Endothelial cell of umbilical vein (primary cell): ENCODE measurements around the gene GPR153. TPM values are rescaled to one million over a fixed set of nuclear protein-coding genes. Genes with fewer than 3 reads are reported as not detected.

Experiments used
- BruUV-seq: library from RNA; stranded (reverse); fragments of 400-500 nt; replicated peaks from 2 replicates; lab custom pipeline; 2021; lab: Mats Ljungman, UMichigan
- CTCF ChIA-PET: fragments of 300-600, 350-600 bp; sonication (Branson Sonifier 250); formaldehyde crosslinking; loops from one replicate; lab custom pipeline; 2021; ENCODE audit warnings: antibody characterized with exemption, inconsistent platforms; lab: Charles Lee
- POLR2A ChIA-PET: fragments of 300-600, 350-600 bp; sonication (Branson Sonifier 250); formaldehyde crosslinking; loops from one replicate; lab custom pipeline; 2021; ENCODE audit warnings: antibody characterized with exemption, inconsistent platforms; lab: Charles Lee
- DNase-seq: peaks from one replicate; pipeline ENCODE4 v3.0.0-alpha.2; 2011; ENCODE audit warnings: low read depth, low spot score
- FAIRE-seq: peaks from 2 replicates; lab custom pipeline; 2011; peaks lifted over from hg19 to GRCh38; lab: Jason Lieb, UNC
- H2AFZ ChIP-seq: 2 replicates; pipeline ENCODE4 v1.6.0; 2012; ENCODE audit warnings: low read depth, low read length, control low read depth, inconsistent platforms
- H3K27ac ChIP-seq: 2 replicates; pipeline ENCODE4 v1.5.1; 2011; ENCODE audit warnings: low read depth, mild to moderate bottlenecking, control low read depth, low read length, moderate library complexity; ENCODE audit not compliant: insufficient read depth
- H3K27me3 ChIP-seq, 2 experiments: 2 replicates each; pipeline versions ENCODE4 v1.6.0 to v1.6.1; 2011; ENCODE audit warnings: low read length in 2 of 2, mixed read lengths in 1 of 2; ENCODE audit not compliant: control insufficient read depth in 2 of 2, insufficient read depth in 2 of 2
- H3K36me3 ChIP-seq, 2 experiments: 2 replicates in 1 of 2; 3 replicates in 1 of 2; pipeline ENCODE4 v1.5.1; 2011; ENCODE audit warnings: low read length in 2 of 2, mild to moderate bottlenecking in 1 of 2, moderate library complexity in 1 of 2; ENCODE audit not compliant: control insufficient read depth in 2 of 2, insufficient read depth in 2 of 2; ENCODE audit errors: extremely low read depth in 1 of 2
- H3K4me1 ChIP-seq: 3 replicates; pipeline ENCODE4 v1.5.1; 2011; ENCODE audit warnings: mild to moderate bottlenecking, low read length; ENCODE audit not compliant: control insufficient read depth, insufficient read depth; ENCODE audit errors: extremely low read depth
- H3K4me2 ChIP-seq: 2 replicates; pipeline ENCODE4 v1.6.1; 2011; ENCODE audit warnings: low read length, control low read depth, mixed read lengths; ENCODE audit not compliant: insufficient read depth
- H3K4me3 ChIP-seq, 3 experiments: fragments of 200-600 bp in 1 of 3; sonication (generic), shearing (Covaris generic) in 1 of 3; replicated peaks in 1 of 3; 2 replicates each; pipeline ENCODE4 v1.5.1; 2011 to 2016; ENCODE audit warnings: control low read depth in 3 of 3, low read length in 3 of 3, mild to moderate bottlenecking in 2 of 3, inconsistent platforms in 1 of 3, low read depth in 1 of 3, moderate library complexity in 1 of 3; ENCODE audit not compliant: insufficient read depth in 1 of 3
- H3K79me2 ChIP-seq: 2 replicates; pipeline ENCODE4 v1.6.0; 2012; ENCODE audit warnings: low read length, inconsistent platforms; ENCODE audit not compliant: control insufficient read depth, insufficient read depth
- H3K9ac ChIP-seq: replicated peaks from 2 replicates; pipeline ENCODE3; 2011; ENCODE audit warnings: low read length, control low read depth; ENCODE audit not compliant: insufficient read depth; ENCODE audit errors: extremely low read depth
- H3K9me1 ChIP-seq: replicated peaks from 3 replicates; pipeline ENCODE4 v1.6.0; 2011; ENCODE audit warnings: mild to moderate bottlenecking, low read length; ENCODE audit not compliant: control insufficient read depth, insufficient read depth; ENCODE audit errors: extremely low read depth
- H3K9me3 ChIP-seq: replicated peaks from 2 replicates; pipeline ENCODE4 v1.5.1; 2012; ENCODE audit warnings: low read length, inconsistent platforms; ENCODE audit not compliant: control insufficient read depth, insufficient read depth
- H4K20me1 ChIP-seq: replicated peaks from 2 replicates; pipeline ENCODE3; 2011; ENCODE audit warnings: mild to moderate bottlenecking, low read length; ENCODE audit not compliant: control insufficient read depth, insufficient read depth; ENCODE audit errors: extremely low read depth
- EZH2 ChIP-seq: IDR thresholded peaks from 2 replicates; pipeline ENCODE4 v1.6.1; 2012; ENCODE audit warnings: borderline replicate concordance, low read depth, mild to moderate bottlenecking, moderate library complexity, low read length, inconsistent platforms; ENCODE audit not compliant: severe bottlenecking
- FOS ChIP-seq: IDR thresholded peaks from 2 replicates; pipeline ENCODE4 v1.6.1; 2011; ENCODE audit warnings: mild to moderate bottlenecking, low read length, moderate library complexity, borderline replicate concordance; ENCODE audit not compliant: insufficient read depth
- GATA2 ChIP-seq: IDR thresholded peaks from 2 replicates; pipeline ENCODE4 v1.7.0; 2011; ENCODE audit warnings: low read depth, mild to moderate bottlenecking, moderate library complexity, mixed read lengths, low read length; ENCODE audit not compliant: insufficient read length, insufficient read depth
- JUN ChIP-seq: IDR thresholded peaks from 2 replicates; pipeline ENCODE4 v1.6.1; 2011; ENCODE audit warnings: borderline replicate concordance, low read depth; ENCODE audit not compliant: insufficient read length, insufficient read depth
- MYC ChIP-seq: IDR thresholded peaks from one replicate; pipeline ENCODE4 v1.6.1; 2011; ENCODE audit warnings: mild to moderate bottlenecking, low read depth, low read length
- POLR2A ChIP-seq: IDR thresholded peaks from 2 replicates; pipeline ENCODE4 v1.6.1; 2012; ENCODE audit warnings: low read depth, mild to moderate bottlenecking, control low read depth, low read length
- POLR2AphosphoS5 ChIP-seq: IDR thresholded peaks from 2 replicates; pipeline ENCODE4 v1.6.1; 2012; ENCODE audit warnings: low read depth, mild to moderate bottlenecking, control low read depth, low read length, moderate library complexity; ENCODE audit not compliant: insufficient read depth
- dilution Hi-C: fragments of 300-500 bp; cut with MboI; formaldehyde crosslinking; loops from one replicate; pipeline ENCODE4 v1.15.0; 2019; ENCODE audit warnings: low sequenced_read_pairs; ENCODE audit not compliant: extremely low pct_ligation_motif_present
- intact Hi-C: fragments of 100-400 bp; cut with micrococcal nuclease; formaldehyde crosslinking; loops from one replicate; pipeline ENCODE4 v1.10.0; 2022
- polyA plus RNA-seq, 4 experiments: library from polyadenylated mRNA; depleted of rRNA in 3 of 4; stranded (reverse) in 3 of 4; unstranded in 1 of 4; fragments of >200 nt; gene quantifications; 2 replicates each; pipeline versions ENCODE4 v1.2.1 to v1.2.3, GENCODE V29; 2011 to 2012; ENCODE audit warnings: missing spikeins in 1 of 4
- total RNA-seq: library from RNA; stranded (reverse); gene quantifications from 2 replicates; pipeline ENCODE4 v1.2.3, GENCODE V29; 2021
- TF ChIP-seq, protein P1 (sequence below): IDR thresholded peaks from 2 replicates; pipeline ENCODE4 v1.6.1; 2011; ENCODE audit not compliant: insufficient read depth, insufficient read length
- TF ChIP-seq, protein P2 (sequence below), 2 donors: IDR thresholded peaks; 1 replicate in 1 of 2; 2 replicates in 1 of 2; pipeline ENCODE4 v1.5.1; 2011; ENCODE audit warnings: low read length in 2 of 2, mild to moderate bottlenecking in 2 of 2, moderate library complexity in 2 of 2, control low read depth in 1 of 2, inconsistent platforms in 1 of 2, low read depth in 1 of 2; ENCODE audit not compliant: insufficient read depth in 1 of 2; ENCODE audit errors: extremely low read depth in 1 of 2

GPR153 gene
- total and polyA plus RNA-seq, 2 donors (not counting 3 experiments of a cell fraction or from before 2014, with no cell fraction given) = 3.1 to 3.9 TPM

DNA sequence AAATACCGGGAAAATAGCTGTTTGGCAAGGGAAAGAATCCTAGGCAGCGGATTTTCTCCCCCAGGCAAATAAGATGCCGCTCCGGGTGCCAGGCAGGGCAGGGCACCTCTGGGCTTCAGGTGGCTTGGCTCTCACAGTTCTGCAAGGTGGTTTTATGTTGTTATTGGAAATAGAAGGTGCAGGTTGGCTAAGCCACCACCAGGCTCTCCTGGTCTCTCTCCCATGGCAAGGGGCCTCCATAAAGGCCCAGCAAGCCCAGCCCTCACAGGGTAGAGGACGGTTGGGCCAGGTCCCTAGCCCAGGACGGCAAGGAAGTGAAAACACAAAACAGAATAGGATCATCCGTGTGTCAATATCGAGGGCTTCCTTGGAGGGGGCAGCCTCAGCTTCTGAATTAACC, 37.6 kb upstream of the GPR153 start:
- H3K4me2 ChIP-seq = no peak overlapping the region
- no TSS peak for BruUV-seq
- H3K27ac ChIP-seq = no peak overlapping the region
- POLR2A ChIA-PET = no interaction called here
- H4K20me1 ChIP-seq = no peaks in the 10 kb centered on the region
- intact Hi-C loops = no loop called here
- H3K9me3 ChIP-seq = no peaks in the 10 kb centered on the region
- H3K4me1 ChIP-seq = no peaks in the 10 kb centered on the region
- dilution Hi-C loops = no loop called here
- H3K9ac ChIP-seq = no peak overlapping the region
- H3K36me3 ChIP-seq = no peaks in the 10 kb centered on the region
- no peaks in the 10 kb centered on the region for H3K9me1 ChIP-seq
- TF ChIP-seq JUN (no peak), POLR2A (no peak), FOS (no peak)
- TF ChIP-seq, protein P1, sequence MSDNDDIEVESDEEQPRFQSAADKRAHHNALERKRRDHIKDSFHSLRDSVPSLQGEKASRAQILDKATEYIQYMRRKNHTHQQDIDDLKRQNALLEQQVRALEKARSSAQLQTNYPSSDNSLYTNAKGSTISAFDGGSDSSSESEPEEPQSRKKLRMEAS = no peak
- no peaks in the 10 kb centered on the region for H3K27me3 ChIP-seq
- H3K4me3 ChIP-seq = no peak overlapping the region
- no peak for DNase-seq
- CTCF ChIA-PET = no interaction called here
- no peaks in the 10 kb centered on the region for H3K79me2 ChIP-seq
- no peak for FAIRE-seq
- no peak overlapping the region for H2AFZ ChIP-seq

DNA sequence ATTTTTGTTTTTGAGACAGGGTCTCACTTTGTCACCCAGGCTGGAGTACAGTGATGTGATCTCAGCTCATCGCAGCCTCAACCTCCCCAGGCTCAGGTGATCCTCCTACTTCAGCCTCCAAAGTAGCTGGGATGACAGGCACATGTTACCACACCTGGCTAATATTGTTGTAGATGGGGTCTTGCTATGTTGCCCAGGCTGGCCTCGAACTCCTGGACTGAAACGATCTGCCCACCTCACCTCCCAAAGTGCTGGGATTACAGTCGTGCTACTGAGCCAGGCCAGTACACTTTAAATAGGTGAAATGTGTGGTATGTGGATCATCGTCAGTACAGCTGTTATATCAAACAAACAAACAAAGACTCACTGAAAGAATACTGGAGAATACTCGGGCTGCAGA, 35.0 kb upstream of the GPR153 start:
- Histone ChIP-seq H2AFZ (no peak overlapping the region), H3K9me1 (no peaks in the 10 kb centered on the region), H3K9ac (no peak overlapping the region), H3K79me2 (no peaks in the 10 kb centered on the region), H3K9me3 (no peaks in the 10 kb centered on the region), H3K27ac (no peak overlapping the region), H4K20me1 (no peaks in the 10 kb centered on the region), H3K36me3 (no peaks in the 10 kb centered on the region), H3K4me3 (no peak overlapping the region), H3K4me1 (no peaks in the 10 kb centered on the region), H3K4me2 (no peak overlapping the region), H3K27me3 (no peaks in the 10 kb centered on the region)
- no TSS peak for BruUV-seq
- intact Hi-C loops = no loop called here
- no peak for DNase-seq
- ChIA-PET POLR2A (no interaction called here), CTCF (no interaction called here)
- FAIRE-seq = no peak
- TF ChIP-seq MYC = no peak
- TF ChIP-seq, protein P1 = no peak
- no peak for TF ChIP-seq EZH2
- TF ChIP-seq, protein P2, sequence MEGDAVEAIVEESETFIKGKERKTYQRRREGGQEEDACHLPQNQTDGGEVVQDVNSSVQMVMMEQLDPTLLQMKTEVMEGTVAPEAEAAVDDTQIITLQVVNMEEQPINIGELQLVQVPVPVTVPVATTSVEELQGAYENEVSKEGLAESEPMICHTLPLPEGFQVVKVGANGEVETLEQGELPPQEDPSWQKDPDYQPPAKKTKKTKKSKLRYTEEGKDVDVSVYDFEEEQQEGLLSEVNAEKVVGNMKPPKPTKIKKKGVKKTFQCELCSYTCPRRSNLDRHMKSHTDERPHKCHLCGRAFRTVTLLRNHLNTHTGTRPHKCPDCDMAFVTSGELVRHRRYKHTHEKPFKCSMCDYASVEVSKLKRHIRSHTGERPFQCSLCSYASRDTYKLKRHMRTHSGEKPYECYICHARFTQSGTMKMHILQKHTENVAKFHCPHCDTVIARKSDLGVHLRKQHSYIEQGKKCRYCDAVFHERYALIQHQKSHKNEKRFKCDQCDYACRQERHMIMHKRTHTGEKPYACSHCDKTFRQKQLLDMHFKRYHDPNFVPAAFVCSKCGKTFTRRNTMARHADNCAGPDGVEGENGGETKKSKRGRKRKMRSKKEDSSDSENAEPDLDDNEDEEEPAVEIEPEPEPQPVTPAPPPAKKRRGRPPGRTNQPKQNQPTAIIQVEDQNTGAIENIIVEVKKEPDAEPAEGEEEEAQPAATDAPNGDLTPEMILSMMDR (IDR thresholded peaks at IDR 0.05; ENCODE audit: extremely low read depth in 1 of 2, insufficient read depth in 1 of 2, low read depth in 1 of 2, low read length in 2 of 2) = no peak
- TF ChIP-seq GATA2 = no peak
- no peak for TF ChIP-seq POLR2AphosphoS5
- TF ChIP-seq FOS = no peak
- TF ChIP-seq POLR2A = no peak
- TF ChIP-seq JUN = no peak
- dilution Hi-C loops = no loop called here
